GM19025 (cell line): ENCODE measurements around the gene LRMDA.

Experiments
- ATAC-seq: cut with Tn5 transposase; IDR thresholded peaks from one replicate; pipeline ENCODE4 v1.9.1; 2021; ENCODE audit warnings: mild to moderate bottlenecking, low read depth, moderate library complexity; ENCODE audit not compliant: unreplicated experiment

Gene LRMDA

GRCh38 chr10:76082232-76082631 is 650.8 kb downstream of the LRMDA start:
- no peak for ATAC-seq

GRCh38 chr10:76082956-76083355 is 651.5 kb downstream of the LRMDA start:
- ATAC-seq = no peak

GRCh38 chr10:76085002-76085816 is 653.8 kb downstream of the LRMDA start:
- no peak for ATAC-seq

- no peak for ATAC-seq
Observed at GRCh38 chr10:76085817-76086167, 654.4 kb downstream of the LRMDA start.

- ATAC-seq = no peak
Observed at GRCh38 chr10:76086170-76086760, 654.8 kb downstream of the LRMDA start.

- no peak for ATAC-seq
Observed at GRCh38 chr10:76086761-76087639, 655.6 kb downstream of the LRMDA start.

- ATAC-seq = no peak
Observed at GRCh38 chr10:76088008-76088407, 656.6 kb downstream of the LRMDA start.

- ATAC-seq = no peak
Observed at GRCh38 chr10:76088980-76089379, 657.6 kb downstream of the LRMDA start.

- no peak for ATAC-seq
Observed at GRCh38 chr10:76089556-76090180, 658.2 kb downstream of the LRMDA start.

GRCh38 chr10:76091926-76092325 is 660.5 kb downstream of the LRMDA start:
- ATAC-seq = no peak

- ATAC-seq = no peak
Observed at GRCh38 chr10:76106611-76107010, 675.2 kb downstream of the LRMDA start.

GRCh38 chr10:76108563-76109359 is 677.3 kb downstream of the LRMDA start:
- no peak for ATAC-seq

GRCh38 chr10:76111404-76111803 is 680.0 kb downstream of the LRMDA start:
- no peak for ATAC-seq

- no peak for ATAC-seq
Observed at GRCh38 chr10:76111986-76112825, 680.8 kb downstream of the LRMDA start.

GRCh38 chr10:76112826-76113150 is 681.4 kb downstream of the LRMDA start:
- ATAC-seq = no peak

GRCh38 chr10:76113952-76114351 is 682.5 kb downstream of the LRMDA start:
- no peak for ATAC-seq

- no peak for ATAC-seq
Observed at GRCh38 chr10:76114581-76115001, 683.2 kb downstream of the LRMDA start.

- ATAC-seq = no peak
Observed at GRCh38 chr10:76115131-76115470, 683.7 kb downstream of the LRMDA start.

GRCh38 chr10:76115471-76116155 is 684.2 kb downstream of the LRMDA start:
- ATAC-seq = no peak
